DMS53 treated with DMSO at 0.1 percent for 48 hours (cell line): Measurements from ENCODE around the gene SYNE1.

Source experiments
- DNase-seq: peaks from one replicate; lab custom pipeline; 2025; ENCODE audit not compliant: unreplicated experiment; lab: John Stamatoyannopoulos, UW

The SYNE1 gene

GRCh38 chr6:152071843-152072242 is 565.3 kb downstream of the SYNE1 start:
- DNase-seq, result no peak
